K562 (cell line): ENCODE data around the gene SPATA33. TPM values are rescaled to one million over a fixed set of nuclear protein-coding genes. Genes with fewer than 3 reads are reported as not detected.

ENCODE experiments used
- ATAC-seq: fragments of 200-7000 bp; cut with Tn5 transposase; 3 replicates; pipeline ENCODE4 v1.9.1; 2020; ENCODE audit warnings: moderate library complexity
- BruUV-seq: library from RNA; stranded (reverse); fragments of 400-500 nt; replicated peaks from 2 replicates; lab custom pipeline; 2021; lab: Mats Ljungman, UMichigan
- CTCF ChIA-PET: fragments of 300-600 bp; formaldehyde crosslinking; extraction: SDS; loops from one replicate; lab custom pipeline; 2021; ENCODE audit warnings: low intra/inter-chr PET ratio; lab: Yijun Ruan, JAX
- POLR2A ChIA-PET: fragments of 300-600, 350-650 bp; sonication (Branson Sonifier 250); formaldehyde crosslinking; extraction: SDS; loops from one replicate; lab custom pipeline; 2021; ENCODE audit warnings: antibody characterized with exemption, inconsistent platforms; lab: Yijun Ruan, JAX
- DNase-seq, 4 experiments: peaks; one replicate each; pipeline versions ENCODE4 v3.0.0 to v3.0.0-alpha.2; 2011 to 2018; ENCODE audit warnings: low spot score in 3 of 4, mixed read lengths in 3 of 4; ENCODE audit errors: extremely low read depth in 1 of 4
- FAIRE-seq: peaks from 2 replicates; lab custom pipeline; 2011; peaks lifted over from hg19 to GRCh38; lab: Jason Lieb, UNC
- H2AFZ ChIP-seq: 2 replicates; pipeline ENCODE4 v1.6.0; 2011; ENCODE audit warnings: low read depth, low read length, control low read depth, inconsistent platforms
- H3K27ac ChIP-seq: fragments of 200-600 bp; 3 replicates; pipeline ENCODE4 v1.8.0; 2011; ENCODE audit warnings: low read depth, mild to moderate bottlenecking, control low read depth, inconsistent platforms, low read length, moderate library complexity, mixed read lengths; ENCODE audit errors: extremely low read depth
- H3K27me3 ChIP-seq, 2 experiments: fragments of 300-600 bp in 1 of 2; 2 replicates in 1 of 2; 3 replicates in 1 of 2; pipeline versions ENCODE4 v1.6.0 to v1.8.0; 2011; ENCODE audit warnings: inconsistent platforms in 2 of 2, low read length in 2 of 2, mild to moderate bottlenecking in 1 of 2, mixed read lengths in 1 of 2, moderate library complexity in 1 of 2; ENCODE audit not compliant: control insufficient read depth in 2 of 2, insufficient read depth in 2 of 2
- H3K36me3 ChIP-seq: fragments of 300-600 bp; 3 replicates; pipeline ENCODE4 v1.8.0; 2011; ENCODE audit warnings: mild to moderate bottlenecking, low read length, inconsistent platforms; ENCODE audit not compliant: control insufficient read depth, insufficient read depth
- H3K4me1 ChIP-seq, 2 experiments: fragments of 200-600 bp in 1 of 2; replicated peaks in 1 of 2; 2 replicates in 1 of 2; 3 replicates in 1 of 2; pipeline versions ENCODE4 v1.5.1 to v1.8.0; 2011; ENCODE audit warnings: inconsistent platforms in 2 of 2, low read length in 2 of 2, mild to moderate bottlenecking in 1 of 2, mixed read lengths in 1 of 2, moderate library complexity in 1 of 2; ENCODE audit not compliant: control insufficient read depth in 2 of 2, insufficient read depth in 2 of 2
- H3K4me2 ChIP-seq: 2 replicates; pipeline ENCODE4 v1.6.1; 2011; ENCODE audit warnings: low read length, control low read depth, inconsistent platforms, mixed read lengths; ENCODE audit not compliant: insufficient read depth
- H3K4me3 ChIP-seq: fragments of 200-600 bp; sonication (generic), shearing (Covaris generic); 2 replicates; pipeline ENCODE4 v1.5.1; 2016; ENCODE audit warnings: control low read depth, inconsistent platforms
- H3K79me2 ChIP-seq: fragments of 200-600 bp; 3 replicates; pipeline ENCODE4 v1.8.0; 2011; ENCODE audit warnings: low read length, inconsistent platforms; ENCODE audit not compliant: control insufficient read depth, insufficient read depth
- H3K9ac ChIP-seq, 2 experiments: 2 replicates each; pipeline versions ENCODE4 v1.6.0 to v1.6.1; 2011; ENCODE audit warnings: low read depth in 2 of 2, low read length in 2 of 2, control low read depth in 1 of 2, inconsistent platforms in 1 of 2, mild to moderate bottlenecking in 1 of 2, mixed read lengths in 1 of 2; ENCODE audit not compliant: insufficient read depth in 1 of 2
- H3K9me1 ChIP-seq: one replicate; pipeline ENCODE4 v1.6.0; 2011; ENCODE audit warnings: inconsistent platforms, mild to moderate bottlenecking, low read length, moderate library complexity; ENCODE audit not compliant: control insufficient read depth, insufficient read depth
- H3K9me3 ChIP-seq: replicated peaks from 2 replicates; pipeline ENCODE4 v1.5.1; 2011; ENCODE audit warnings: low read depth, low read length, inconsistent platforms; ENCODE audit not compliant: control insufficient read depth, insufficient read depth
- H4K20me1 ChIP-seq: replicated peaks from 2 replicates; pipeline ENCODE4 v1.6.1; 2011; ENCODE audit warnings: low read length, inconsistent platforms, mixed read lengths; ENCODE audit not compliant: control insufficient read depth, insufficient read depth
- CEBPB ChIP-seq: fragments of 450-650 bp; IDR thresholded peaks from 2 replicates; pipeline ENCODE4 v1.6.1; 2016; ENCODE audit warnings: missing genetic modification characterization, missing compliant biosample characterization
- MTA3 ChIP-seq: fragments of 450-650 bp; formaldehyde crosslinking; IDR thresholded peaks from 2 replicates; pipeline ENCODE4 v1.6.1; 2017; ENCODE audit warnings: mild to moderate bottlenecking, borderline replicate concordance
- PHF8 ChIP-seq: fragments of 200-600 bp; sonication (generic); IDR thresholded peaks from 2 replicates; pipeline ENCODE4 v1.6.1; 2012; ENCODE audit warnings: mixed run types, mild to moderate bottlenecking, inconsistent platforms, low read length, moderate library complexity, borderline replicate concordance
- POLR2G ChIP-seq: fragments of 200-400 bp; formaldehyde crosslinking; IDR thresholded peaks from 2 replicates; pipeline ENCODE4 v1.6.1; 2017; ENCODE audit warnings: low read depth, mild to moderate bottlenecking, antibody characterized with exemption, low read length, moderate library complexity
- SETDB1 ChIP-seq: IDR thresholded peaks from one replicate; pipeline ENCODE4 v1.6.1; 2012; ENCODE audit warnings: low read length, control low read depth, inconsistent platforms
- TAF7 ChIP-seq: fragments of 450-650 bp; IDR thresholded peaks from 2 replicates; pipeline ENCODE4 v1.6.1; 2016; ENCODE audit warnings: missing genetic modification characterization, missing compliant biosample characterization
- U2AF1 ChIP-seq: fragments of 200-400 bp; formaldehyde crosslinking; optimal IDR thresholded peaks from 2 replicates; pipeline ENCODE3; 2017; ENCODE audit warnings: mild to moderate bottlenecking, low read depth, low read length, moderate library complexity
- ZFPM2 ChIP-seq: fragments of 250-450 bp; sonication (Bioruptor Pico); IDR thresholded peaks from 2 replicates; pipeline ENCODE4 v1.5.1; 2022; ENCODE audit warnings: mild to moderate bottlenecking
- ZZZ3 ChIP-seq: fragments of 450-650 bp; IDR thresholded peaks from 2 replicates; pipeline ENCODE4 v1.6.1; 2016; ENCODE audit warnings: antibody characterized with exemption, mild to moderate bottlenecking, moderate library complexity
- WGBS: fragments of 100-300 bp; shearing (Covaris generic); methylation state at CpG from one replicate; pipeline ENCODE4 v1.1.6; 2016; ENCODE audit warnings: low coverage, mixed read lengths; ENCODE audit not compliant: insufficient coverage; ENCODE audit errors: missing lambda C conversion rate; 5-methylcytosine and 5-hydroxymethylcytosine counted together
- in situ Hi-C: fragments of 300-500 bp; cut with MboI; formaldehyde crosslinking; loops from 4 replicates; pipeline ENCODE4 v1.15.0; 2018; ENCODE audit warnings: inconsistent platforms, mixed read lengths
- intact Hi-C: fragments of 100-400 bp; cut with micrococcal nuclease; formaldehyde crosslinking; loops from 2 replicates; pipeline ENCODE4 v1.14.2; 2022
- polyA plus RNA-seq, 8 experiments: library from polyadenylated mRNA; depleted of rRNA in 4 of 8; stranded (reverse) in 5 of 8; unstranded in 3 of 8; fragments of >200 nt; fragmentation: Nextera tagmentation in 2 of 8; fragmentation: Illumina TruSeq in 1 of 8; extraction: Ambion mirVana in 2 of 8; extraction: Trizol in 1 of 8; gene quantifications; 2 replicates each; pipeline versions ENCODE4 v1.2.1 to v1.2.3, GENCODE V29; 2011 to 2014; ENCODE audit warnings: inconsistent platforms in 1 of 8, missing spikeins in 1 of 8
- total RNA-seq, 7 experiments: library from RNA; depleted of rRNA in 6 of 7; stranded (reverse); fragments of >200 nt in 6 of 7; fragmentation: Illumina TruSeq in 2 of 7; extraction: Trizol in 2 of 7; gene quantifications; 2 replicates each; pipeline versions ENCODE4 v1.2.1 to v1.2.3, GENCODE V29; 2011 to 2021; ENCODE audit warnings: low replicate concordance in 1 of 7
- TF ChIP-seq, protein P1 (sequence below): fragments of 150-350 bp; IDR thresholded peaks from 2 replicates; pipeline ENCODE4 v1.6.1; 2014; ENCODE audit warnings: low read depth, mild to moderate bottlenecking, low read length, borderline replicate concordance

The SPATA33 gene
- total and polyA plus RNA-seq, 9 of the 15 experiments (the other 6 are each of a cell fraction or from before 2014, with no cell fraction given), result 4.0 to 20.0 (median 11.8) TPM

DNA sequence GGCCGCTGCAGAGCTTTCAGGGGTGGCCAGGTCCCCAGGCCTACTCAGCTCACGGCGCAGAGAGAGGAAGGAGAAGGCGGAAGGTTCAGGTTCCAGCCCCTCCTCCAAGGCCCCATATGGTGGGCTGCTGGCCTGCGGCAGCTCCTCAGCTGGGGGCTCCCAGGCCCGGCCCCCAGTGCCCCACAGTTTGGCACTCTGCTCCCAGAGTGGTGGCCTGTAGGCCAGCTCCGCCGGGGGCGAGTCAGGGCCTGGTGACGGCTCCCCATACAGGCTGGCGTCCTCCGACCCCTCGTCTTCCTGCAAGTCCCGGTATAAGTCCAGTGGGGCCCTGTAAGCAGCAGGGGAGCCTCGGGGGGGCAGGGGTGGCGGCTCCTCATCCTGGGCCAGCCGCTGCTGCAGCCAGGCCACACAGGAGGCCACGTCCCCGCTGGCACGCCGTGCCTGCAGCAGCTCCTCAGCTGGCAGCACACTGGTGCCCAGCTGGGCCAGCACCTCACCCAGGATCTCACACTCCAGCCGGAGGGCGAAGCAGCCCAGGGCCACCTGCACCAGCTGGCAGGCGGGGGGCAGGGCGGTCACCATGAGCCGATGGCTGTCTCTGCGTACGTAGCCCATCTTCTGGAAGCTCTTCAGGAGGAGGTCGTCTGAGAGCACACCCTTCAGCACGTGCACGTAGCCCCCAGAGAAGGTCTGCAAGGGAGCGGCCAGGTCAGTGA lies 40.1 kb downstream of the SPATA33 start:
- peaks cover 9% of the 10 kb centered on the region for H3K79me2 ChIP-seq
- H3K9me3 ChIP-seq, result no peaks in the 10 kb centered on the region
- 92% methylated on average over 24 of the region's 32 CpGs for WGBS
- FAIRE-seq (no peak), ATAC-seq (no peak), DNase-seq (peak in 1 of 4 experiments; percentile 10)
- no peak overlapping the region for H2AFZ ChIP-seq
- BruUV-seq, result no TSS peak
- peaks cover 11% of the 10 kb centered on the region for H3K9me1 ChIP-seq
- CTCF ChIA-PET, result interaction anchor here (0.6 kb wide), 1 partner anchor 165 kb away, joined by 3 read pairs; no protein-coding TSS in a partner anchor
- in situ Hi-C loops, result no loop called here
- peaks cover 13 to 78% of the 10 kb centered on the region in 2 experiments for H3K4me1 ChIP-seq
- peaks cover 52% of the 10 kb centered on the region; the same call in 2 of the 3 replicates for H3K36me3 ChIP-seq
- POLR2A ChIA-PET, result interaction anchor here (0.5 to 1.7 kb wide), 6 partner anchors 9 to 498 kb away, joined by 3 to 9 read pairs (median 3); partner anchors contain the start of genes CDK10 and SLC22A31
- no peak overlapping the region for H3K4me2 ChIP-seq
- peaks cover 4% of the 10 kb centered on the region; the same call in 1 of the 2 replicates for H4K20me1 ChIP-seq
- intact Hi-C loops, result no loop called here
- H3K4me3 ChIP-seq, result no peak overlapping the region
- peak overlapping the region in 1 of 2 experiments; percentile 65; a peak in 2 of 4 replicates for H3K9ac ChIP-seq
- no peaks in the 10 kb centered on the region for H3K27me3 ChIP-seq
- H3K27ac ChIP-seq, result no peak overlapping the region
- no peak for TF ChIP-seq CEBPB (tag)
- no peak for TF ChIP-seq ZZZ3
- TF ChIP-seq PHF8, result no peak
- TF ChIP-seq SETDB1, result no peak
- TF ChIP-seq U2AF1, result no peak
- TF ChIP-seq MTA3, result no peak
- no peak for TF ChIP-seq ZFPM2
- TF ChIP-seq POLR2G, result peak; percentile 53
- TF ChIP-seq, protein P1, sequence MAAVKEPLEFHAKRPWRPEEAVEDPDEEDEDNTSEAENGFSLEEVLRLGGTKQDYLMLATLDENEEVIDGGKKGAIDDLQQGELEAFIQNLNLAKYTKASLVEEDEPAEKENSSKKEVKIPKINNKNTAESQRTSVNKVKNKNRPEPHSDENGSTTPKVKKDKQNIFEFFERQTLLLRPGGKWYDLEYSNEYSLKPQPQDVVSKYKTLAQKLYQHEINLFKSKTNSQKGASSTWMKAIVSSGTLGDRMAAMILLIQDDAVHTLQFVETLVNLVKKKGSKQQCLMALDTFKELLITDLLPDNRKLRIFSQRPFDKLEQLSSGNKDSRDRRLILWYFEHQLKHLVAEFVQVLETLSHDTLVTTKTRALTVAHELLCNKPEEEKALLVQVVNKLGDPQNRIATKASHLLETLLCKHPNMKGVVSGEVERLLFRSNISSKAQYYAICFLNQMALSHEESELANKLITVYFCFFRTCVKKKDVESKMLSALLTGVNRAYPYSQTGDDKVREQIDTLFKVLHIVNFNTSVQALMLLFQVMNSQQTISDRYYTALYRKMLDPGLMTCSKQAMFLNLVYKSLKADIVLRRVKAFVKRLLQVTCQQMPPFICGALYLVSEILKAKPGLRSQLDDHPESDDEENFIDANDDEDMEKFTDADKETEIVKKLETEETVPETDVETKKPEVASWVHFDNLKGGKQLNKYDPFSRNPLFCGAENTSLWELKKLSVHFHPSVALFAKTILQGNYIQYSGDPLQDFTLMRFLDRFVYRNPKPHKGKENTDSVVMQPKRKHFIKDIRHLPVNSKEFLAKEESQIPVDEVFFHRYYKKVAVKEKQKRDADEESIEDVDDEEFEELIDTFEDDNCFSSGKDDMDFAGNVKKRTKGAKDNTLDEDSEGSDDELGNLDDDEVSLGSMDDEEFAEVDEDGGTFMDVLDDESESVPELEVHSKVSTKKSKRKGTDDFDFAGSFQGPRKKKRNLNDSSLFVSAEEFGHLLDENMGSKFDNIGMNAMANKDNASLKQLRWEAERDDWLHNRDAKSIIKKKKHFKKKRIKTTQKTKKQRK, result no peak
- TF ChIP-seq TAF7 (tag), result no peak
